GDM1 (cell line): ENCODE data around the gene SLC35F4.

Source experiments
- DNase-seq: peaks from one replicate; lab custom pipeline; 2025; lab: John Stamatoyannopoulos, UW

The SLC35F4 gene

DNA sequence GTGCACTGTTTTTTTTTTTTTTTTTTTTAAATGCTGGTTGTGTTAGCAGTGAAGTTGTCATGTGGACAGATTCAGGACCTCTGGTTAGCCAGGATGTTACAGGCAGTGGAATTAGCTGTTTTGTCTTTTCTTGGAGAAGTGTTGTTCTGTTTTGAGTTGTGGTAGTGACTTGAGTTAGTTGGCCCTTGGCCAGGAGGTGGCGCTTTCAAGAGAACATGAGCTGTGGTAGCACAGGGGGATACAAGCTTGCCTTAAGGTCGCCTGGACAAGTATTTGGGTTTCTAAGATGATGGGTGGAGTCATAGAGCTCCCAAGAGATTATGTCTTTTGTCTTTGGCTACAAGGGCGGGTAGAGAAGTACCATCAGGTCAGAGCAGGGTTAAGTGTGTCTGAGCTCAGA lies 338.9 kb downstream of the SLC35F4 start:
- DNase-seq: no peak

DNA sequence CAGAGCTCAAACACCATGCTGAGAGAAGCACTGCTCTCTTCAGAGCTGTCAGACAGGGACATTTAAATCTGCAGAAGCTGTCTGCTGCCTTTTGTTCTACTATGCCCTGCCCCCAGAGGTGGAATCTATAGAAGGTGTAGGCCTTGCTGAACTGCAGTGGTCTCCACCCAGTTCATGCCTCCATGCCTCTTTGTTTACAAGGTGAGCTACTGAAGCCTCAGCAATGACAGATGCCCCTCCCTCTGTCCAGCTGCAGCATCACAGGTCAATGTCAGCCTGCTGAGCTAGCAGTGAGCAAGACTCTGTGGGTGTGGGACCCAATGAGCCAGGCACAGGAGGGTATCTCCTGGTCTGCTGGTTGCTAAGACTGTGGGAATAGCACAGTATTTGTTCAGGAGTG lies 346.8 kb downstream of the SLC35F4 start:
- DNase-seq: no peak
